ENCODE results near the gene SH3BP4.

SH3BP4 gene

GRCh38 chr2:234970477-234970882 is 18.7 kb downstream of the SH3BP4 start:
- no peak overlapping the region for H3K4me3 ChIP-seq (ENCODE audit: low read length)
- no peak for TF ChIP-seq CTCF (conservative IDR thresholded peaks at IDR 0.05; ENCODE audit: low read depth, low read length)
- DNase-seq (ENCODE audit: low read depth): peak; percentile 89

- no peak for DNase-seq (ENCODE audit: low read depth)
- no peak overlapping the region for H3K4me3 ChIP-seq (ENCODE audit: low read length)
- no peak for TF ChIP-seq CTCF (conservative IDR thresholded peaks at IDR 0.05; ENCODE audit: low read depth, low read length)
These were observed 19.7 kb downstream of the SH3BP4 start for GRCh38 chr2:234971496-234971895.

GRCh38 chr2:234973008-234973407 is 21.2 kb downstream of the SH3BP4 start:
- no peak overlapping the region for H3K4me3 ChIP-seq (ENCODE audit: low read length)
- no peak for DNase-seq (ENCODE audit: low read depth)
- no peak for TF ChIP-seq CTCF (conservative IDR thresholded peaks at IDR 0.05; ENCODE audit: low read depth, low read length)

- no peak overlapping the region for H3K4me3 ChIP-seq (ENCODE audit: low read length)
- DNase-seq (ENCODE audit: low read depth): peak; percentile 73
- no peak for TF ChIP-seq CTCF (conservative IDR thresholded peaks at IDR 0.05; ENCODE audit: low read depth, low read length)
These were observed 22.9 kb downstream of the SH3BP4 start for GRCh38 chr2:234974501-234975385.

- DNase-seq (ENCODE audit: low read depth): no peak
- TF ChIP-seq CTCF (conservative IDR thresholded peaks at IDR 0.05; ENCODE audit: low read depth, low read length): no peak
- H3K4me3 ChIP-seq (ENCODE audit: low read length): no peak overlapping the region
These were observed 23.8 kb downstream of the SH3BP4 start for GRCh38 chr2:234975611-234976010.

- no peak overlapping the region for H3K4me3 ChIP-seq (ENCODE audit: low read length)
- TF ChIP-seq CTCF (conservative IDR thresholded peaks at IDR 0.05; ENCODE audit: low read depth, low read length): no peak
- DNase-seq (ENCODE audit: low read depth): no peak
These were observed 24.8 kb downstream of the SH3BP4 start for GRCh38 chr2:234976479-234977227.

All from retinal pigment epithelial cell (primary cell).